Psoas muscle (tissue), 8 donors: ENCODE data around the gene MIPEP. TPM values are rescaled to one million over a fixed set of nuclear protein-coding genes. Genes with fewer than 3 reads are reported as not detected.

ENCODE experiments used
- ATAC-seq, 4 donors: fragments of 200-7000 bp; cut with Tn5 transposase; one replicate each; pipeline ENCODE4 v1.9.1; 2020; ENCODE audit warnings: moderate library complexity in 3 of 4, mild to moderate bottlenecking in 2 of 4
- DNase-seq, 2 donors: peaks; one replicate each; pipeline ENCODE4 v3.0.0-alpha.2; 2020
- H3K27ac ChIP-seq: fragments of 200-600 bp; one replicate; pipeline ENCODE4 v1.8.0; 2022
- H3K27me3 ChIP-seq, 3 donors: fragments of 200-600 bp in 1 of 3; one replicate each; pipeline versions ENCODE4 v1.6.1 to v1.8.0; 2013 to 2022; ENCODE audit warnings: low read length in 2 of 3, mild to moderate bottlenecking in 2 of 3, moderate library complexity in 1 of 3; ENCODE audit not compliant: insufficient read depth in 3 of 3
- H3K36me3 ChIP-seq, 2 donors: fragments of 200-600 bp in 1 of 2; one replicate each; pipeline versions ENCODE4 v1.6.1 to v1.8.0; 2013 to 2022; ENCODE audit warnings: low read depth in 1 of 2, mild to moderate bottlenecking in 1 of 2, moderate library complexity in 1 of 2; ENCODE audit not compliant: insufficient read depth in 1 of 2
- H3K4me1 ChIP-seq: fragments of 200-600 bp; one replicate; pipeline ENCODE4 v1.8.0; 2022
- H3K4me3 ChIP-seq: fragments of 200-600 bp; one replicate; pipeline ENCODE4 v1.8.0; 2022; ENCODE audit warnings: mild to moderate bottlenecking
- H3K9me3 ChIP-seq: fragments of 200-600 bp; one replicate; pipeline ENCODE4 v1.8.0; 2022
- CTCF ChIP-seq: fragments of 200-600 bp; IDR thresholded peaks from one replicate; pipeline ENCODE4 v1.8.0; 2022; ENCODE audit warnings: antibody characterized with exemption
- WGBS, 3 donors: extraction: QIAGEN DNeasy Blood & Tissue Kit; methylation state at CpG; one replicate each; pipeline versions ENCODE4 v1.1.6 to v1.1.7; 2013; 5-methylcytosine and 5-hydroxymethylcytosine counted together
- intact Hi-C, 2 donors: fragments of 100-400 bp; cut with DNase I; formaldehyde crosslinking; loops; one replicate each; pipeline versions ENCODE4 v1.11.0 to v1.14.2; 2022
- polyA plus RNA-seq, 3 donors: library from polyadenylated mRNA; stranded (reverse); fragments of 200-250 nt; gene quantifications; one replicate each; pipeline ENCODE4 v1.2.3, GENCODE V29; 2013
- total RNA-seq, 4 donors: library from RNA; stranded (reverse); fragmentation: NEBNext Ultra II Directional in 2 of 4; extraction: Animal tissue kit (Norgen Biotek cat#: 25700) in 2 of 4; gene quantifications; one replicate each; pipeline versions ENCODE4 v1.2.1 to v1.2.4, GENCODE V29; 2021 to 2023
- donor health status: healthy with polysubstance abuse.
- donor health status: DM: no; HTN: no; CAD: no; lungs with moderate emphysema.
- donor health status: Bipolar disorder and iron deficiency.
- donor health status: healthy.
- donor health status: DM: yes; HTN: yes; CAD: no.
- donor health status: DM: no; HTN: no; CAD: no.
- donor health status: DM: no; HTN: no; CAD: no.
- donor health status: DM: yes; HTN: yes; CAD: no.

Gene MIPEP
- total and polyA plus RNA-seq, 7 donors, result 13.3 to 28.2 (median 17.0) TPM

- Histone ChIP-seq H3K36me3 (no peaks in the 10 kb centered on the region), H3K9me3 (no peaks in the 10 kb centered on the region), H3K27ac (no peak overlapping the region), H3K4me3 (no peak overlapping the region), H3K27me3 (no peaks in the 10 kb centered on the region), H3K4me1 (no peaks in the 10 kb centered on the region)
- 79 to 80% (median 80%) methylated on average over 6 of the region's 6 CpGs for WGBS, 3 donors
- TF ChIP-seq CTCF, result no peak
- DNase-seq, result no peak
- intact Hi-C loops, result no loop called here
- ATAC-seq, result no peak
Measured at GRCh38 chr13:23722726-23723453, 166.3 kb downstream of the MIPEP start.

GRCh38 chr13:23718996-23719395 lies 170.2 kb downstream of the MIPEP start:
- H3K9me3 ChIP-seq, result no peaks in the 10 kb centered on the region
- H3K27ac ChIP-seq, result no peak overlapping the region
- 35 to 59% (median 36%) methylated on average over 2 of the region's 2 CpGs for WGBS, 3 donors
- no peaks in the 10 kb centered on the region for H3K27me3 ChIP-seq
- DNase-seq (no peak), ATAC-seq (no peak)
- intact Hi-C loops, result no loop called here
- H3K4me3 ChIP-seq, result no peak overlapping the region
- no peaks in the 10 kb centered on the region for H3K36me3 ChIP-seq
- no peak for TF ChIP-seq CTCF
- no peaks in the 10 kb centered on the region for H3K4me1 ChIP-seq

- no peaks in the 10 kb centered on the region for H3K27me3 ChIP-seq
- 95 to 100% (median 99%) methylated on average over 1 to 2 of the region's 2 CpGs for WGBS, 3 donors
- intact Hi-C loops, result no loop called here
Measured at GRCh38 chr13:23716401-23716800, 172.8 kb downstream of the MIPEP start.

GRCh38 chr13:23715762-23716235 lies 173.4 kb downstream of the MIPEP start:
- Histone ChIP-seq H3K27ac (no peak overlapping the region), H3K4me3 (no peak overlapping the region), H3K9me3 (peaks cover 2% of the 10 kb centered on the region), H3K4me1 (no peaks in the 10 kb centered on the region), H3K27me3 (no peaks in the 10 kb centered on the region), H3K36me3 (no peaks in the 10 kb centered on the region)
- intact Hi-C loops, result no loop called here
- 90 to 96% (median 92%) methylated on average over 11 of the region's 11 CpGs for WGBS, 3 donors
- no peak for ATAC-seq
- TF ChIP-seq CTCF, result no peak
- DNase-seq, result no peak

More at GRCh38 chr13:23716401-23716800, 172.8 kb downstream of the MIPEP start:
- Histone ChIP-seq H3K4me1 (no peaks in the 10 kb centered on the region), H3K4me3 (no peak overlapping the region), H3K9me3 (peaks cover 2% of the 10 kb centered on the region), H3K36me3 (no peaks in the 10 kb centered on the region), H3K27ac (no peak overlapping the region)
- no peak for TF ChIP-seq CTCF
- no peak for DNase-seq
- ATAC-seq, result no peak
